Choroid plexus epithelial cell (primary cell): ENCODE measurements around the gene CMTM8.
"Not testable (repeated sequence)": the region's sequence is repeated elsewhere in the genome, so short reads cannot be mapped to it uniquely, and the experiment has no call there.

Source experiments
- DNase-seq: peaks from one replicate; pipeline ENCODE4 v3.0.0-alpha.2; 2010; ENCODE audit warnings: low read depth
- H3K4me3 ChIP-seq: 2 replicates; pipeline ENCODE4 v1.5.1; 2011; ENCODE audit warnings: low read depth, mild to moderate bottlenecking, control low read depth, low read length, moderate library complexity
- TF ChIP-seq, protein P1 (sequence below): conservative IDR thresholded peaks from 2 replicates; pipeline ENCODE4 v1.5.1; 2011; ENCODE audit warnings: low read depth, mild to moderate bottlenecking, control low read depth, inconsistent platforms, low read length, moderate library complexity

CMTM8 gene, protein sequence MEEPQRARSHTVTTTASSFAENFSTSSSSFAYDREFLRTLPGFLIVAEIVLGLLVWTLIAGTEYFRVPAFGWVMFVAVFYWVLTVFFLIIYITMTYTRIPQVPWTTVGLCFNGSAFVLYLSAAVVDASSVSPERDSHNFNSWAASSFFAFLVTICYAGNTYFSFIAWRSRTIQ

GRCh38 chr3:32238453-32239306, at the start of gene CMTM8:
Gene CMTM8, plus strand, starts transcription at chr3:32238680. Its CDS starts 293 bp downstream, at chr3:32238973.
- peak within 1 kb of the TSS; percentile 73 for H3K4me3 ChIP-seq
- DNase-seq, result peak; percentile 48
- TF ChIP-seq, protein P1, sequence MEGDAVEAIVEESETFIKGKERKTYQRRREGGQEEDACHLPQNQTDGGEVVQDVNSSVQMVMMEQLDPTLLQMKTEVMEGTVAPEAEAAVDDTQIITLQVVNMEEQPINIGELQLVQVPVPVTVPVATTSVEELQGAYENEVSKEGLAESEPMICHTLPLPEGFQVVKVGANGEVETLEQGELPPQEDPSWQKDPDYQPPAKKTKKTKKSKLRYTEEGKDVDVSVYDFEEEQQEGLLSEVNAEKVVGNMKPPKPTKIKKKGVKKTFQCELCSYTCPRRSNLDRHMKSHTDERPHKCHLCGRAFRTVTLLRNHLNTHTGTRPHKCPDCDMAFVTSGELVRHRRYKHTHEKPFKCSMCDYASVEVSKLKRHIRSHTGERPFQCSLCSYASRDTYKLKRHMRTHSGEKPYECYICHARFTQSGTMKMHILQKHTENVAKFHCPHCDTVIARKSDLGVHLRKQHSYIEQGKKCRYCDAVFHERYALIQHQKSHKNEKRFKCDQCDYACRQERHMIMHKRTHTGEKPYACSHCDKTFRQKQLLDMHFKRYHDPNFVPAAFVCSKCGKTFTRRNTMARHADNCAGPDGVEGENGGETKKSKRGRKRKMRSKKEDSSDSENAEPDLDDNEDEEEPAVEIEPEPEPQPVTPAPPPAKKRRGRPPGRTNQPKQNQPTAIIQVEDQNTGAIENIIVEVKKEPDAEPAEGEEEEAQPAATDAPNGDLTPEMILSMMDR, result no peak

GRCh38 chr3:32189693-32190092, 48.8 kb upstream of the CMTM8 start:
- DNase-seq, result no peak
- TF ChIP-seq, protein P1, result no peak
- H3K4me3 ChIP-seq, result no peak overlapping the region

- H3K4me3 ChIP-seq, DNase-seq: not testable (repeated sequence)
Observed at GRCh38 chr3:32190556-32190955, 47.9 kb upstream of the CMTM8 start.

DNA sequence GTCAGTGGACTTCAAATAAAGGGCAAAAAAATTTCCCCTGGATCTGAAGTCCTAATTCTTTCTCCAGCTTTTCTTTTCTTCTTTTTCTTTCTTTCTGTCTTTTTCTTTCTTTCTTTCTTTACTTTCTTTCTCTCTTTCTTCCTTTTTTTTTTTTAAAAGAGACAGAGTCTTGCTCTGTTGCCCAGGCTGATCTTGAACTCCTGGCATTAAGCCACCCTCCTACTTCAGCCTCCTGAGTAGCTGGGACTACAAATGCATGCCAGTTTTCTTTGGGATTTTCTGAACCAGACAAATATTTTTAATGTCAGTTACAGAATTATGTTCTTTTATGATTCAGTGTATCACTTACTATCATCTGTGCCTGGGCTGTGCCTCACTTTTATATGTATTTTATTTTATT, 45.4 kb upstream of the CMTM8 start:
- no peak for DNase-seq
- no peak overlapping the region for H3K4me3 ChIP-seq
- TF ChIP-seq, protein P1, result no peak

- no peak for DNase-seq
- TF ChIP-seq, protein P1, result no peak
- no peak overlapping the region for H3K4me3 ChIP-seq
Observed at GRCh38 chr3:32194653-32195052, 43.8 kb upstream of the CMTM8 start.

DNA sequence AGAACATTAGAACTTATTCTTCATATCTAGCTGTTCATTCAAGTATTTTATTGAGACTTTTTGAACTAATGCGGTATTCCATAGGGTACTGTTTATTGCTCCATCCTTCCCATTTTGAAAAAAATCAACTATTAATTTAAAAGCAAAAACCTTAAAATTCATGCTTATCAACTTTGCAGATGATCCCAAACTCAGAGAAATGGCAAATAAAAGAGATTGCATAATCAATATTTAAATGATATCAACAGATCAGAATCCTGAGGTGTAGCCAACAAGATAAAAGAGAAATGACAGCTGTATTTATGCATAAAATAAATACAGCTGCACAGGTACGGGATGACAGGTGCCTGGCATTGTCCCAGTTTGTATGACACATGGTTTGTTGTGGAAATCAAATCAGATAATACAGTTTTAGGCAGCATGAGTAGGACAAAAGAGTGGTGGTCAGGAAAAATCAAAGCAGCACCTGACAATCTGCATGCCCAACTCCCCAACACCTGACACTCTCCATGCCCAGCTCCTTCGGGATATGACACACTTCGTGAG, 42.4 kb upstream of the CMTM8 start:
- TF ChIP-seq, protein P1, result no peak
- no peak for DNase-seq
- no peak overlapping the region for H3K4me3 ChIP-seq

GRCh38 chr3:32197991-32198390, 40.5 kb upstream of the CMTM8 start:
- no peak for DNase-seq
- TF ChIP-seq, protein P1, result no peak
- no peak overlapping the region for H3K4me3 ChIP-seq
